Body of pancreas (tissue), 4 donors: ENCODE results near the gene ACOT7.

ENCODE experiments used
- CTCF ChIP-seq, 7 experiments: fragments of 450-650 bp in 4 of 7; fragments of 200-600 bp in 3 of 7; sonication (generic) in 3 of 7; IDR thresholded peaks; one replicate each; pipeline ENCODE4 v1.5.1; 2016 to 2019; ENCODE audit warnings: antibody characterized with exemption in 7 of 7
- POLR2A ChIP-seq, 3 donors: fragments of 450-650 bp; IDR thresholded peaks; one replicate each; pipeline ENCODE4 v1.6.1; 2016; ENCODE audit warnings: antibody characterized with exemption in 3 of 3, mild to moderate bottlenecking in 2 of 3

- TF ChIP-seq POLR2A (IDR thresholded peaks at IDR 0.05) (no peak), CTCF (IDR thresholded peaks at IDR 0.05) (no peak)
Measured at GRCh38 chr1:6235296-6235677, 158.3 kb downstream of the ACOT7 start.
